Subcutaneous abdominal adipose tissue (tissue), 5 donors: ENCODE measurements around the gene WNT10A.
"Not testable (repeated sequence)": the region's sequence is repeated elsewhere in the genome, so short reads cannot be mapped to it uniquely, and the experiment has no call there.

Experiments used
- H3K27ac ChIP-seq: one replicate; pipeline ENCODE4 v1.7.0; 2013; ENCODE audit warnings: low read depth, mild to moderate bottlenecking, inconsistent platforms, low read length, moderate library complexity
- H3K27me3 ChIP-seq, 5 donors: one replicate each; pipeline ENCODE4 v1.7.0; 2013; ENCODE audit warnings: low read length in 5 of 5, inconsistent platforms in 1 of 5; ENCODE audit not compliant: control insufficient read depth in 5 of 5, insufficient read depth in 4 of 5
- H3K36me3 ChIP-seq, 5 donors: one replicate each; pipeline ENCODE4 v1.7.0; 2013; ENCODE audit warnings: low read length in 5 of 5; ENCODE audit not compliant: control insufficient read depth in 5 of 5, insufficient read depth in 5 of 5
- H3K4me1 ChIP-seq, 5 donors: one replicate each; pipeline ENCODE4 v1.7.0; 2013; ENCODE audit warnings: low read length in 5 of 5, mild to moderate bottlenecking in 3 of 5, moderate library complexity in 1 of 5; ENCODE audit not compliant: control insufficient read depth in 5 of 5, insufficient read depth in 5 of 5
- H3K4me3 ChIP-seq, 5 donors: one replicate each; pipeline ENCODE4 v1.7.0; 2013; ENCODE audit warnings: low read length in 5 of 5, low read depth in 1 of 5
- H3K9ac ChIP-seq, 5 donors: one replicate each; pipeline ENCODE4 v1.7.0; 2013; ENCODE audit warnings: low read length in 5 of 5, mild to moderate bottlenecking in 4 of 5, moderate library complexity in 3 of 5
- H3K9me3 ChIP-seq, 5 donors: one replicate each; pipeline ENCODE4 v1.7.0; 2013; ENCODE audit warnings: low read length in 5 of 5; ENCODE audit not compliant: control insufficient read depth in 5 of 5
- donor health status: healthy.
- donor health status: healthy.
- donor health status: healthy.
- donor health status: healthy.
- donor health status: healthy.

WNT10A gene

GRCh38 chr2:218846963-218847362 lies 33.7 kb upstream of the WNT10A start:
- not testable (repeated sequence) for H3K36me3 ChIP-seq, H3K9ac ChIP-seq, H3K27ac ChIP-seq, H3K4me3 ChIP-seq, H3K4me1 ChIP-seq, H3K9me3 ChIP-seq
- H3K27me3 ChIP-seq, result peaks cover 10 to 21% (median 13%) of the 10 kb centered on the region in 5 donors

GRCh38 chr2:218849721-218850120 lies 30.9 kb upstream of the WNT10A start:
- no peaks in the 10 kb centered on the region for H3K9me3 ChIP-seq
- no peaks in the 10 kb centered on the region for H3K36me3 ChIP-seq
- peaks cover 19 to 33% (median 27%) of the 10 kb centered on the region in 5 donors for H3K27me3 ChIP-seq
- peaks cover 0 to 2% (median 0%) of the 10 kb centered on the region in 5 donors for H3K4me1 ChIP-seq
- no peak overlapping the region for H3K4me3 ChIP-seq
- no peak overlapping the region for H3K27ac ChIP-seq
- H3K9ac ChIP-seq, result no peak overlapping the region

- Histone ChIP-seq H3K27me3 (peaks cover 26 to 44% (median 34%) of the 10 kb centered on the region in 5 donors), H3K9me3 (no peaks in the 10 kb centered on the region), H3K27ac (no peak overlapping the region), H3K9ac (no peak overlapping the region), H3K4me3 (no peak overlapping the region), H3K4me1 (peaks cover 0 to 2% (median 0%) of the 10 kb centered on the region in 5 donors), H3K36me3 (no peaks in the 10 kb centered on the region)
These were observed 29.9 kb upstream of the WNT10A start for GRCh38 chr2:218850796-218851195.

GRCh38 chr2:218851286-218851685 lies 29.4 kb upstream of the WNT10A start:
- H3K27me3 ChIP-seq, result peaks cover 30 to 45% (median 34%) of the 10 kb centered on the region in 5 donors
- no peak overlapping the region for H3K9ac ChIP-seq

GRCh38 chr2:218852911-218853667 lies 27.6 kb upstream of the WNT10A start:
- Histone ChIP-seq H3K27me3 (peaks cover 43 to 60% (median 47%) of the 10 kb centered on the region in 5 donors), H3K9ac (no peak overlapping the region), H3K4me1 (peaks cover 0 to 5% (median 0%) of the 10 kb centered on the region in 5 donors), H3K36me3 (no peaks in the 10 kb centered on the region), H3K27ac (no peak overlapping the region), H3K9me3 (no peaks in the 10 kb centered on the region), H3K4me3 (no peak overlapping the region)

More at GRCh38 chr2:218851286-218851685, 29.4 kb upstream of the WNT10A start:
- Histone ChIP-seq H3K4me1 (peaks cover 0 to 2% (median 0%) of the 10 kb centered on the region in 5 donors), H3K4me3 (no peak overlapping the region), H3K36me3 (no peaks in the 10 kb centered on the region), H3K27ac (no peak overlapping the region), H3K9me3 (no peaks in the 10 kb centered on the region)

GRCh38 chr2:218853766-218854165 lies 26.9 kb upstream of the WNT10A start:
- Histone ChIP-seq H3K4me3 (no peak overlapping the region), H3K4me1 (peaks cover 0 to 5% (median 2%) of the 10 kb centered on the region in 5 donors), H3K9ac (no peak overlapping the region), H3K9me3 (no peaks in the 10 kb centered on the region), H3K27me3 (peaks cover 50 to 60% (median 52%) of the 10 kb centered on the region in 5 donors), H3K36me3 (no peaks in the 10 kb centered on the region), H3K27ac (no peak overlapping the region)

GRCh38 chr2:218854860-218855259 lies 25.8 kb upstream of the WNT10A start:
- Histone ChIP-seq H3K4me3 (no peak overlapping the region), H3K27me3 (peaks cover 53 to 61% (median 58%) of the 10 kb centered on the region in 5 donors), H3K9ac (no peak overlapping the region), H3K27ac (no peak overlapping the region), H3K4me1 (peaks cover 0 to 10% (median 5%) of the 10 kb centered on the region in 5 donors), H3K36me3 (no peaks in the 10 kb centered on the region), H3K9me3 (no peaks in the 10 kb centered on the region)

- no peaks in the 10 kb centered on the region for H3K9me3 ChIP-seq
- no peaks in the 10 kb centered on the region for H3K36me3 ChIP-seq
- H3K9ac ChIP-seq, result no peak overlapping the region
- no peak overlapping the region for H3K4me3 ChIP-seq
- peaks cover 60 to 68% (median 62%) of the 10 kb centered on the region in 5 donors for H3K27me3 ChIP-seq
- H3K4me1 ChIP-seq, result peaks cover 0 to 16% (median 12%) of the 10 kb centered on the region in 5 donors
- H3K27ac ChIP-seq, result no peak overlapping the region
These were observed 25.1 kb upstream of the WNT10A start for GRCh38 chr2:218855305-218856166.

- H3K4me1 ChIP-seq, result peaks cover 0 to 22% (median 17%) of the 10 kb centered on the region in 5 donors
- H3K27me3 ChIP-seq, result peaks cover 61 to 69% (median 63%) of the 10 kb centered on the region in 5 donors
- H3K27ac ChIP-seq, result no peak overlapping the region
- no peak overlapping the region for H3K9ac ChIP-seq
- no peaks in the 10 kb centered on the region for H3K36me3 ChIP-seq
- H3K4me3 ChIP-seq, result no peak overlapping the region
- no peaks in the 10 kb centered on the region for H3K9me3 ChIP-seq
These were observed 24.3 kb upstream of the WNT10A start for GRCh38 chr2:218856167-218856895.
